ENCODE results near the gene KLK6. TPM values are rescaled to one million over a fixed set of nuclear protein-coding genes. Genes with fewer than 3 reads are reported as not detected.
A peak's percentile ranks its signal among the peaks of the same experiment; 100 is the strongest.

The KLK6 gene
- total RNA-seq, 1 donor from 2014 or later: not detected

GRCh38 chr19:50957587-50957986 lies 11.8 kb downstream of the KLK6 start:
- DNase-seq (ENCODE audit: low read depth, low spot score): no peak

- DNase-seq (ENCODE audit: low read depth, low spot score): no peak
Observed at GRCh38 chr19:50952910-50953309, 16.5 kb downstream of the KLK6 start, which contains the start of gene KLK5. Gene KLK5 (minus strand): TSS chr19:50953038. CDS start chr19:50952657, 381 bp downstream.

GRCh38 chr19:50949861-50950260 lies 19.5 kb downstream of the KLK6 start:
- DNase-seq (ENCODE audit: low read depth, low spot score): no peak

GRCh38 chr19:50947123-50947522 lies 22.3 kb downstream of the KLK6 start:
- DNase-seq (ENCODE audit: low read depth, low spot score): no peak

- DNase-seq (ENCODE audit: low read depth, low spot score): no peak
Observed at GRCh38 chr19:50944795-50945194, 24.6 kb downstream of the KLK6 start.

GRCh38 chr19:50943074-50943828 lies 26.1 kb downstream of the KLK6 start:
- DNase-seq (ENCODE audit: low read depth, low spot score): no peak

- DNase-seq (ENCODE audit: low read depth, low spot score): no peak
Observed at GRCh38 chr19:50939596-50939995, 29.8 kb downstream of the KLK6 start.

GRCh38 chr19:50933640-50934039 lies 35.8 kb downstream of the KLK6 start:
- DNase-seq (ENCODE audit: low read depth, low spot score): no peak

GRCh38 chr19:50932690-50933083 lies 36.7 kb downstream of the KLK6 start:
- no peak for DNase-seq (ENCODE audit: low read depth, low spot score)

GRCh38 chr19:50932018-50932689 lies 37.2 kb downstream of the KLK6 start:
- DNase-seq (ENCODE audit: low read depth, low spot score): no peak

GRCh38 chr19:50931023-50931422 lies 38.4 kb downstream of the KLK6 start:
- no peak for DNase-seq (ENCODE audit: low read depth, low spot score)

GRCh38 chr19:50928831-50929230 lies 40.6 kb downstream of the KLK6 start:
- DNase-seq (ENCODE audit: low read depth, low spot score): no peak

- no peak for DNase-seq (ENCODE audit: low read depth, low spot score)
Observed at GRCh38 chr19:50926144-50926543, 43.2 kb downstream of the KLK6 start.

GRCh38 chr19:50925734-50926133 lies 43.7 kb downstream of the KLK6 start:
- DNase-seq (ENCODE audit: low read depth, low spot score): no peak

GRCh38 chr19:50924586-50924985 lies 44.8 kb downstream of the KLK6 start:
- no peak for DNase-seq (ENCODE audit: low read depth, low spot score)

GRCh38 chr19:50922317-50922853 lies 47.0 kb downstream of the KLK6 start:
- peak; percentile 35 for DNase-seq (ENCODE audit: low read depth, low spot score)

- no peak for DNase-seq (ENCODE audit: low read depth, low spot score)
Observed at GRCh38 chr19:50921426-50922316, 47.7 kb downstream of the KLK6 start.

GRCh38 chr19:50916069-50916468 lies 53.3 kb downstream of the KLK6 start:
- no peak for DNase-seq (ENCODE audit: low read depth, low spot score)

GRCh38 chr19:50912727-50913716 lies 56.4 kb downstream of the KLK6 start:
- no peak for DNase-seq (ENCODE audit: low read depth, low spot score)

- no peak for DNase-seq (ENCODE audit: low read depth, low spot score)
Observed at GRCh38 chr19:50912102-50912599, 57.2 kb downstream of the KLK6 start.
